Endothelial cell of umbilical vein (primary cell): ENCODE measurements around the gene GPR27. TPM values are rescaled to one million over a fixed set of nuclear protein-coding genes. Genes with fewer than 3 reads are reported as not detected.

Experiments
- BruUV-seq: library from RNA; stranded (reverse); fragments of 400-500 nt; replicated peaks from 2 replicates; lab custom pipeline; 2021; lab: Mats Ljungman, UMichigan
- CTCF ChIA-PET: fragments of 300-600, 350-600 bp; sonication (Branson Sonifier 250); formaldehyde crosslinking; loops from one replicate; lab custom pipeline; 2021; ENCODE audit warnings: antibody characterized with exemption, inconsistent platforms; lab: Charles Lee
- POLR2A ChIA-PET: fragments of 300-600, 350-600 bp; sonication (Branson Sonifier 250); formaldehyde crosslinking; loops from one replicate; lab custom pipeline; 2021; ENCODE audit warnings: antibody characterized with exemption, inconsistent platforms; lab: Charles Lee
- DNase-seq: peaks from one replicate; pipeline ENCODE4 v3.0.0-alpha.2; 2011; ENCODE audit warnings: low read depth, low spot score
- FAIRE-seq: peaks from 2 replicates; lab custom pipeline; 2011; peaks lifted over from hg19 to GRCh38; lab: Jason Lieb, UNC
- H2AFZ ChIP-seq: 2 replicates; pipeline ENCODE4 v1.6.0; 2012; ENCODE audit warnings: low read depth, low read length, control low read depth, inconsistent platforms
- H3K27ac ChIP-seq: 2 replicates; pipeline ENCODE4 v1.5.1; 2011; ENCODE audit warnings: low read depth, mild to moderate bottlenecking, control low read depth, low read length, moderate library complexity; ENCODE audit not compliant: insufficient read depth
- H3K27me3 ChIP-seq, 2 experiments: 2 replicates each; pipeline versions ENCODE4 v1.6.0 to v1.6.1; 2011; ENCODE audit warnings: low read length in 2 of 2, mixed read lengths in 1 of 2; ENCODE audit not compliant: control insufficient read depth in 2 of 2, insufficient read depth in 2 of 2
- H3K36me3 ChIP-seq, 2 experiments: 2 replicates in 1 of 2; 3 replicates in 1 of 2; pipeline ENCODE4 v1.5.1; 2011; ENCODE audit warnings: low read length in 2 of 2, mild to moderate bottlenecking in 1 of 2, moderate library complexity in 1 of 2; ENCODE audit not compliant: control insufficient read depth in 2 of 2, insufficient read depth in 2 of 2; ENCODE audit errors: extremely low read depth in 1 of 2
- H3K4me1 ChIP-seq: 3 replicates; pipeline ENCODE4 v1.5.1; 2011; ENCODE audit warnings: mild to moderate bottlenecking, low read length; ENCODE audit not compliant: control insufficient read depth, insufficient read depth; ENCODE audit errors: extremely low read depth
- H3K4me2 ChIP-seq: 2 replicates; pipeline ENCODE4 v1.6.1; 2011; ENCODE audit warnings: low read length, control low read depth, mixed read lengths; ENCODE audit not compliant: insufficient read depth
- H3K4me3 ChIP-seq, 3 experiments: fragments of 200-600 bp in 1 of 3; sonication (generic), shearing (Covaris generic) in 1 of 3; replicated peaks in 1 of 3; 2 replicates each; pipeline ENCODE4 v1.5.1; 2011 to 2016; ENCODE audit warnings: control low read depth in 3 of 3, low read length in 3 of 3, mild to moderate bottlenecking in 2 of 3, inconsistent platforms in 1 of 3, low read depth in 1 of 3, moderate library complexity in 1 of 3; ENCODE audit not compliant: insufficient read depth in 1 of 3
- H3K79me2 ChIP-seq: 2 replicates; pipeline ENCODE4 v1.6.0; 2012; ENCODE audit warnings: low read length, inconsistent platforms; ENCODE audit not compliant: control insufficient read depth, insufficient read depth
- H3K9ac ChIP-seq: replicated peaks from 2 replicates; pipeline ENCODE3; 2011; ENCODE audit warnings: low read length, control low read depth; ENCODE audit not compliant: insufficient read depth; ENCODE audit errors: extremely low read depth
- H3K9me1 ChIP-seq: replicated peaks from 3 replicates; pipeline ENCODE4 v1.6.0; 2011; ENCODE audit warnings: mild to moderate bottlenecking, low read length; ENCODE audit not compliant: control insufficient read depth, insufficient read depth; ENCODE audit errors: extremely low read depth
- H3K9me3 ChIP-seq: replicated peaks from 2 replicates; pipeline ENCODE4 v1.5.1; 2012; ENCODE audit warnings: low read length, inconsistent platforms; ENCODE audit not compliant: control insufficient read depth, insufficient read depth
- H4K20me1 ChIP-seq: replicated peaks from 2 replicates; pipeline ENCODE3; 2011; ENCODE audit warnings: mild to moderate bottlenecking, low read length; ENCODE audit not compliant: control insufficient read depth, insufficient read depth; ENCODE audit errors: extremely low read depth
- CTCF ChIP-seq, 2 donors: IDR thresholded peaks; 1 replicate in 1 of 2; 2 replicates in 1 of 2; pipeline ENCODE4 v1.5.1; 2011; ENCODE audit warnings: low read length in 2 of 2, mild to moderate bottlenecking in 2 of 2, moderate library complexity in 2 of 2, control low read depth in 1 of 2, inconsistent platforms in 1 of 2, low read depth in 1 of 2; ENCODE audit not compliant: insufficient read depth in 1 of 2; ENCODE audit errors: extremely low read depth in 1 of 2
- EZH2 ChIP-seq: IDR thresholded peaks from 2 replicates; pipeline ENCODE4 v1.6.1; 2012; ENCODE audit warnings: borderline replicate concordance, low read depth, mild to moderate bottlenecking, moderate library complexity, low read length, inconsistent platforms; ENCODE audit not compliant: severe bottlenecking
- FOS ChIP-seq: IDR thresholded peaks from 2 replicates; pipeline ENCODE4 v1.6.1; 2011; ENCODE audit warnings: mild to moderate bottlenecking, low read length, moderate library complexity, borderline replicate concordance; ENCODE audit not compliant: insufficient read depth
- GATA2 ChIP-seq: IDR thresholded peaks from 2 replicates; pipeline ENCODE4 v1.7.0; 2011; ENCODE audit warnings: low read depth, mild to moderate bottlenecking, moderate library complexity, mixed read lengths, low read length; ENCODE audit not compliant: insufficient read length, insufficient read depth
- JUN ChIP-seq: IDR thresholded peaks from 2 replicates; pipeline ENCODE4 v1.6.1; 2011; ENCODE audit warnings: borderline replicate concordance, low read depth; ENCODE audit not compliant: insufficient read length, insufficient read depth
- MAX ChIP-seq: IDR thresholded peaks from 2 replicates; pipeline ENCODE4 v1.6.1; 2011; ENCODE audit not compliant: insufficient read depth, insufficient read length
- MYC ChIP-seq: IDR thresholded peaks from one replicate; pipeline ENCODE4 v1.6.1; 2011; ENCODE audit warnings: mild to moderate bottlenecking, low read depth, low read length
- POLR2A ChIP-seq: IDR thresholded peaks from 2 replicates; pipeline ENCODE4 v1.6.1; 2012; ENCODE audit warnings: low read depth, mild to moderate bottlenecking, control low read depth, low read length
- POLR2AphosphoS5 ChIP-seq: IDR thresholded peaks from 2 replicates; pipeline ENCODE4 v1.6.1; 2012; ENCODE audit warnings: low read depth, mild to moderate bottlenecking, control low read depth, low read length, moderate library complexity; ENCODE audit not compliant: insufficient read depth
- dilution Hi-C: fragments of 300-500 bp; cut with MboI; formaldehyde crosslinking; loops from one replicate; pipeline ENCODE4 v1.15.0; 2019; ENCODE audit warnings: low sequenced_read_pairs; ENCODE audit not compliant: extremely low pct_ligation_motif_present
- intact Hi-C: fragments of 100-400 bp; cut with micrococcal nuclease; formaldehyde crosslinking; loops from one replicate; pipeline ENCODE4 v1.10.0; 2022
- polyA plus RNA-seq, 4 experiments: library from polyadenylated mRNA; depleted of rRNA in 3 of 4; stranded (reverse) in 3 of 4; unstranded in 1 of 4; fragments of >200 nt; gene quantifications; 2 replicates each; pipeline versions ENCODE4 v1.2.1 to v1.2.3, GENCODE V29; 2011 to 2012; ENCODE audit warnings: missing spikeins in 1 of 4
- total RNA-seq: library from RNA; stranded (reverse); gene quantifications from 2 replicates; pipeline ENCODE4 v1.2.3, GENCODE V29; 2021

Gene GPR27
- total and polyA plus RNA-seq, 2 donors (not counting 3 experiments of a cell fraction or from before 2014, with no cell fraction given): 0.03 TPM; not detected in 1

GRCh38 chr3:71803248-71803647, 49.6 kb downstream of the GPR27 start:
- dilution Hi-C loops: no loop called here
- CTCF ChIA-PET: interaction anchor here (1.4 kb wide), 1 partner anchor 17 kb away, joined by 3 read pairs; no protein-coding TSS in a partner anchor
- no peak overlapping the region for H3K4me2 ChIP-seq
- no TSS peak for BruUV-seq
- H3K9me3 ChIP-seq: no peaks in the 10 kb centered on the region
- H2AFZ ChIP-seq: no peak overlapping the region
- no peaks in the 10 kb centered on the region for H3K9me1 ChIP-seq
- H4K20me1 ChIP-seq: no peaks in the 10 kb centered on the region
- TF ChIP-seq FOS: no peak
- TF ChIP-seq MAX: no peak
- no peak for TF ChIP-seq POLR2AphosphoS5
- no peak for TF ChIP-seq POLR2A
- no peak for TF ChIP-seq EZH2
- TF ChIP-seq GATA2: no peak
- TF ChIP-seq MYC: no peak
- no peak for TF ChIP-seq JUN
- no peak for TF ChIP-seq CTCF (IDR thresholded peaks at IDR 0.05; ENCODE audit: extremely low read depth in 1 of 2, insufficient read depth in 1 of 2, low read depth in 1 of 2, low read length in 2 of 2)
- POLR2A ChIA-PET: interaction anchor here (0.6 kb wide), 1 partner anchor 10 kb away, joined by 4 read pairs; no protein-coding TSS in a partner anchor
- intact Hi-C loops: no loop called here
- no peak overlapping the region for H3K9ac ChIP-seq
- no peak overlapping the region for H3K27ac ChIP-seq
- H3K4me1 ChIP-seq: no peaks in the 10 kb centered on the region
- H3K27me3 ChIP-seq: peaks cover 0 to 4% of the 10 kb centered on the region in 2 experiments
- no peak for DNase-seq
- H3K36me3 ChIP-seq: no peaks in the 10 kb centered on the region
- H3K4me3 ChIP-seq: no peak overlapping the region
- H3K79me2 ChIP-seq: no peaks in the 10 kb centered on the region
- FAIRE-seq: no peak
